Measurements from ENCODE around the gene IFI16.

DNA sequence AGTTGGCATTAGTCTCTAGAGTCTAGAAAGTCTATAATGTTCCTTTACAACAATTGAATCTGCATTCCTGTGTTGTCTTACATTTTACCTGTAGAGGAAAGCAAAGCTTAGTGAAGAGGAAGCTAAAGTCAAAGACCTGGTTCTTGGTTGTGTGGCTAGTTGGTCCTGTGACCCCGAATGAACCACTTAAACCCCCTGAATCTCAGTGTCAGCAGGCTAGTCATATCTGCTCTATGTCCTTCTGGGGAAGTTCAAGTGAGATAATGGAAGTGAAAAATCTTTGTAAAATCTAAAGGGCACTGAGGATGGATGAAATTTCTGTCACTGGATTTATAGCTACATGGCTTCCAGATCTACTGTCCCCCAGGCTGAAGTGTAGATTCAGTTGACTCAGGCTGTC is 90.9 kb downstream of the IFI16 start:
- TF ChIP-seq, protein P1, sequence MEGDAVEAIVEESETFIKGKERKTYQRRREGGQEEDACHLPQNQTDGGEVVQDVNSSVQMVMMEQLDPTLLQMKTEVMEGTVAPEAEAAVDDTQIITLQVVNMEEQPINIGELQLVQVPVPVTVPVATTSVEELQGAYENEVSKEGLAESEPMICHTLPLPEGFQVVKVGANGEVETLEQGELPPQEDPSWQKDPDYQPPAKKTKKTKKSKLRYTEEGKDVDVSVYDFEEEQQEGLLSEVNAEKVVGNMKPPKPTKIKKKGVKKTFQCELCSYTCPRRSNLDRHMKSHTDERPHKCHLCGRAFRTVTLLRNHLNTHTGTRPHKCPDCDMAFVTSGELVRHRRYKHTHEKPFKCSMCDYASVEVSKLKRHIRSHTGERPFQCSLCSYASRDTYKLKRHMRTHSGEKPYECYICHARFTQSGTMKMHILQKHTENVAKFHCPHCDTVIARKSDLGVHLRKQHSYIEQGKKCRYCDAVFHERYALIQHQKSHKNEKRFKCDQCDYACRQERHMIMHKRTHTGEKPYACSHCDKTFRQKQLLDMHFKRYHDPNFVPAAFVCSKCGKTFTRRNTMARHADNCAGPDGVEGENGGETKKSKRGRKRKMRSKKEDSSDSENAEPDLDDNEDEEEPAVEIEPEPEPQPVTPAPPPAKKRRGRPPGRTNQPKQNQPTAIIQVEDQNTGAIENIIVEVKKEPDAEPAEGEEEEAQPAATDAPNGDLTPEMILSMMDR (IDR thresholded peaks at IDR 0.05) = no peak
- TF ChIP-seq POLR2A (IDR thresholded peaks at IDR 0.05) = no peak

Data from Peyer's patch (tissue), 4 donors.